ENCODE measurements around the gene NRSN2.
A peak's percentile ranks its signal among the peaks of the same experiment; 100 is the strongest.
"Not testable (repeated sequence)": the region's sequence is repeated elsewhere in the genome, so short reads cannot be mapped to it uniquely, and the experiment has no call there.

Gene NRSN2

GRCh38 chr20:356745-357144 is 9.8 kb downstream of the NRSN2 start:
- no peak for DNase-seq

GRCh38 chr20:358891-359555 is 12.1 kb downstream of the NRSN2 start:
- DNase-seq, result no peak

- DNase-seq, result no peak
These were observed 14.7 kb downstream of the NRSN2 start for GRCh38 chr20:361561-361960.

- DNase-seq, result peak; percentile 78
These were observed 15.7 kb downstream of the NRSN2 start for GRCh38 chr20:362271-363254.

GRCh38 chr20:363319-364078 is 16.6 kb downstream of the NRSN2 start:
- DNase-seq, result no peak

GRCh38 chr20:364905-365794 is 18.2 kb downstream of the NRSN2 start:
- no peak for DNase-seq

GRCh38 chr20:366041-366718 is 19.3 kb downstream of the NRSN2 start:
- DNase-seq, result no peak

- DNase-seq, result no peak
These were observed 20.0 kb downstream of the NRSN2 start for GRCh38 chr20:366719-367485.

GRCh38 chr20:367486-367887 is 20.6 kb downstream of the NRSN2 start:
- DNase-seq, result no peak

GRCh38 chr20:368915-369314 is 22.0 kb downstream of the NRSN2 start:
- DNase-seq, result no peak

GRCh38 chr20:370151-370600 is 23.3 kb downstream of the NRSN2 start:
- DNase-seq, result no peak

GRCh38 chr20:370977-371754 is 24.3 kb downstream of the NRSN2 start:
- DNase-seq, result no peak

GRCh38 chr20:371755-372542 is 25.0 kb downstream of the NRSN2 start:
- peak; percentile 54 for DNase-seq

GRCh38 chr20:372543-373082 is 25.7 kb downstream of the NRSN2 start:
- DNase-seq, result not testable (repeated sequence)

- peak; percentile 39 for DNase-seq
These were observed 26.4 kb downstream of the NRSN2 start for GRCh38 chr20:373171-373890.

- DNase-seq, result no peak
These were observed 28.5 kb downstream of the NRSN2 start for GRCh38 chr20:375265-375889.

GRCh38 chr20:376089-376488 is 29.2 kb downstream of the NRSN2 start:
- DNase-seq, result no peak

- DNase-seq, result no peak
These were observed 29.8 kb downstream of the NRSN2 start for GRCh38 chr20:376750-377149.
